Uterus (tissue), 4 donors: ENCODE data around the gene FAM216A. TPM values are rescaled to one million over a fixed set of nuclear protein-coding genes. Genes with fewer than 3 reads are reported as not detected.

Experiments
- DNase-seq, 2 donors: peaks; one replicate each; pipeline ENCODE4 v3.0.0-alpha.2; 2019 to 2020
- H3K27ac ChIP-seq, 2 donors: fragments of 200-600 bp; sonication (generic); 1 replicate in 1 of 2; 2 replicates in 1 of 2; pipeline ENCODE4 v1.5.1; 2016 to 2018
- H3K27me3 ChIP-seq, 2 donors: fragments of 200-600 bp; sonication (generic); one replicate each; pipeline ENCODE4 v1.5.1; 2018 to 2019; ENCODE audit warnings: control low read depth in 1 of 2
- H3K36me3 ChIP-seq, 2 donors: fragments of 200-600 bp; sonication (generic); one replicate each; pipeline ENCODE4 v1.5.1; 2019; ENCODE audit warnings: control low read depth in 1 of 2
- H3K4me1 ChIP-seq, 2 donors: fragments of 200-600 bp; sonication (generic); one replicate each; pipeline ENCODE4 v1.5.1; 2018 to 2019; ENCODE audit warnings: control low read depth in 1 of 2
- H3K4me3 ChIP-seq, 2 donors: fragments of 200-600 bp; sonication (generic); 1 replicate in 1 of 2; 2 replicates in 1 of 2; pipeline ENCODE4 v1.5.1; 2018 to 2019; ENCODE audit warnings: mild to moderate bottlenecking in 1 of 2
- H3K9me3 ChIP-seq, 2 donors: fragments of 200-600 bp; sonication (generic); one replicate each; pipeline ENCODE4 v1.5.1; 2019; ENCODE audit warnings: control low read depth in 1 of 2
- CTCF ChIP-seq, 4 experiments: fragments of 200-600 bp in 2 of 4; fragments of 450-650 bp in 2 of 4; sonication (generic) in 2 of 4; IDR thresholded peaks; one replicate each; pipeline ENCODE4 v1.5.1; 2016 to 2019; ENCODE audit warnings: antibody characterized with exemption in 4 of 4, mild to moderate bottlenecking in 2 of 4, moderate library complexity in 1 of 4
- POLR2A ChIP-seq, 2 donors: fragments of 450-650 bp; IDR thresholded peaks; one replicate each; pipeline ENCODE4 v1.6.1; 2016; ENCODE audit warnings: antibody characterized with exemption in 2 of 2, mild to moderate bottlenecking in 1 of 2, moderate library complexity in 1 of 2
- intact Hi-C: fragments of 100-400 bp; cut with DNase I; formaldehyde crosslinking; loops from one replicate; pipeline ENCODE4 v1.15.1; 2023; ENCODE audit warnings: low total_unique reads
- small RNA-seq: library from RNA; depleted of rRNA; stranded (forward); fragments of <200 nt; gene quantifications from one replicate; pipeline ENCODE3, GENCODE V24; 2016
- total RNA-seq, 4 donors: library from RNA; depleted of rRNA in 3 of 4; stranded (reverse); fragments of >200 nt in 3 of 4; gene quantifications; one replicate each; pipeline versions ENCODE4 v1.1.0 to v1.2.4, GENCODE V29; 2014 to 2023
- donor health status: DM: yes; HTN: yes; CAD: no.

Gene FAM216A
- total RNA-seq, 4 donors from 2014 or later, result 3.5 to 29.7 (median 11.2) TPM

DNA sequence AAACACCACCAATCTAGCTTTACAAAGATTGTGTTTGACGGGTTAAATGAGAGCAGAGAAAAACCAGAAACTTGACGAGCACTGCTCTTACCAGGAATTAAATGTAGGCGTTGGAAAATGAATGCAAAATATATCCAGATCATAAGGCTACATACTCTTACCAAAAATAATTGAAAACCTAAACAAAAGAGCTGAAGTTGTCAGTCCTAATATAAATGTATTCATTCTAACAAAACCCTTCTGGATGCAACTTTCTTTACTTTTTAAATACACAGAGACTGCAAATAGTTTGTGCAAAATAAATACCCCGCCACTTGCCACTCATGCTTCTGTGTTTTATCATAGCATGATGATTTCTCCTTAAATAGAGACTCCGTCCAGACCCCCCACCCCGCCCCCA lies 66.2 kb downstream of the FAM216A start:
- no peaks in the 10 kb centered on the region for H3K9me3 ChIP-seq
- intact Hi-C loops, result no loop called here
- DNase-seq, result no peak
- no peak overlapping the region for H3K27ac ChIP-seq
- H3K27me3 ChIP-seq, result no peaks in the 10 kb centered on the region
- no peak overlapping the region for H3K4me3 ChIP-seq
- H3K4me1 ChIP-seq, result no peaks in the 10 kb centered on the region
- H3K36me3 ChIP-seq, result no peaks in the 10 kb centered on the region
- TF ChIP-seq POLR2A (IDR thresholded peaks at IDR 0.05) (no peak), CTCF (IDR thresholded peaks at IDR 0.05) (no peak)

DNA sequence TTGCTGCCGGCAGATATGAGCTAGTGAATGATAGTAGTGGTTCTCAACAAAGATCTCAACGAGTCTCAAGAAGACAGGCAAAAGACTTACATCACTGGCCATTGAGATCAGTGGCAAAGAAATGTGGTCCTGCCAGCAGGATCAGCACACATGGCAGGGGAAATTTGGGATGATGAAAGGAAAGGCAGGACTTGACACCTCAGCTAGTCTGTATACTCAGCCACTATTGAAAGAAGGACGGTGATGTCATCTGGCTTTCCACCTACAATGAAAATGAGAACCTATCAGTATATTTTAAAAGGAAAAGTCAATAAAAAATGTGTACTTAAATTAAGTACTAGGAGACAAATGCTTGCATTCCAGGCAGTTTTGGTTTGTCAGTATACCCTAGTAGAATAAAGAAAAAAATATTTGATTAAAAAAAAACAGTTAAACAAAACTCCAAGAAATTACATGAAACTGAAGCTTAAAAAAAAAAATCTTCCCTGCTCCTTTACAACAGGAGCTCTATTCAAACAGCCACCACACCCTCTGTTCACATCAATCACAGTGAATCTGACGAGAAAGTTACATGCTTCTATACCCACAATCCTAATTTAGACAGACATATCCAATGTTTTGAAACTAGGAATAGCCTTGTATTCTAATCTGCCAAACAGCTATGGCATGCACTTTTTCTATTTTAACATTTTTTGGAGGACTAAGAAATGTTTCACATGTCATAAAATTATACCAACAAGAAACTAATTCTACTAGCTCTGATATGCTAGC lies 68.4 kb downstream of the FAM216A start:
- Histone ChIP-seq H3K27me3 (no peaks in the 10 kb centered on the region), H3K36me3 (no peaks in the 10 kb centered on the region), H3K27ac (no peak overlapping the region), H3K4me3 (no peak overlapping the region), H3K9me3 (no peaks in the 10 kb centered on the region), H3K4me1 (no peaks in the 10 kb centered on the region)
- DNase-seq, result no peak
- intact Hi-C loops, result no loop called here
- no peak for TF ChIP-seq CTCF (IDR thresholded peaks at IDR 0.05)
- TF ChIP-seq POLR2A (IDR thresholded peaks at IDR 0.05), result no peak

DNA sequence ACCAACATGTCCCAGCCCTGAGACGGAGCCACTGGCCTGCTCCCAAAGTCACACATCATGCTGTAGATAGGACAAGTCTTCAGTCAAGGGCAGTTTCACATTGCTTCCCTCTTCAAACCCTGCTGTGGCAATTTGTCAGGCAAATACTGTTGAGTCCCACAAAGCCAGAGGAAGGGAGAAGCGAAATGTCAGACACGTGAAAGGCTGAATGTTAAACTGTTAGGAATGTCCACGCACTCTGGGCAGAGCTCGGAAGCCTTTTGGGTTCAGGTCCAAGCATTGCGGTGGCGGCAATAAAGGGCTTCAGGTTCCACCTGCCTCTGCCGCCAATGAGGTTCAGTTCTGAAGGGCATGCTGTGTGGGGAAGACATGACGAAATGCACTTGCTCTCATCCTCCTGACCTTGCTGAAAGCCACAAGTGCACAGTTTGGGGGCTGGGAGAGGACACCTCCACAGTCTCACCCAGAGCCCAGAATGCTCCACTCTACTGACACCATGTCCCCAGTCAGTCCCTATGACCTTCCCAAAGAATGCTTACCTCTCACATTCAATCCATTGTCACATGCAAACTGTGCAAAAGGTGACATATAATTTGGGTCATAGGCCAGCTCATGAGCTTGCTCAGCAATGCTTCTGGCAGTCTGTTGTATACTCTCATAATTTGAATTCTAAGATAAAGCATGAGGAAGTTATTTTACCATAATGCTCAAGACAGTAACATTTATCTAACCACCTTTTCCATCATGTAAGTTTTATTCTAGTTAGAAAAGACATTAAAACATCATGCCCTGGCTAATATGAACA lies 69.2 kb downstream of the FAM216A start:
- peaks cover 0 to 2% of the 10 kb centered on the region in 2 donors for H3K4me1 ChIP-seq
- no peak overlapping the region for H3K27ac ChIP-seq
- intact Hi-C loops, result no loop called here
- no peak for DNase-seq
- no peaks in the 10 kb centered on the region for H3K27me3 ChIP-seq
- no peaks in the 10 kb centered on the region for H3K36me3 ChIP-seq
- no peaks in the 10 kb centered on the region for H3K9me3 ChIP-seq
- TF ChIP-seq POLR2A (IDR thresholded peaks at IDR 0.05) (no peak), CTCF (IDR thresholded peaks at IDR 0.05) (no peak)
- H3K4me3 ChIP-seq, result no peak overlapping the region

GRCh38 chr12:110538869-110539622 lies 70.4 kb downstream of the FAM216A start:
- no peak for DNase-seq
- no peak for TF ChIP-seq CTCF (IDR thresholded peaks at IDR 0.05)
- Histone ChIP-seq H3K27me3 (no peaks in the 10 kb centered on the region), H3K36me3 (no peaks in the 10 kb centered on the region), H3K27ac (no peak overlapping the region), H3K4me3 (no peak overlapping the region), H3K4me1 (peaks cover 0 to 7% of the 10 kb centered on the region in 2 donors), H3K9me3 (no peaks in the 10 kb centered on the region)
- intact Hi-C loops, result no loop called here

Small RNA genes within 50 kb of the gene (small RNA-seq; reads per million reads assigned to genes)
- gene RF00278, result not detected

Other genes starting within 250 kb of the FAM216A start
- gene ATP2A2, start 187.6 kb upstream of the FAM216A start, total RNA-seq, result 100 to 1,000 TPM in 2 of 4 donors, 10 to 100 TPM in 2; 61.5 to 173 (median 97.9) TPM
- gene ANAPC7, start 65.1 kb upstream of the FAM216A start, total RNA-seq, result 10 to 100 TPM; 40.0 to 68.1 (median 63.5) TPM
- gene ARPC3, start 18.5 kb upstream of the FAM216A start, total RNA-seq, result 100 to 1,000 TPM; 106 to 132 (median 118) TPM
- gene GPN3, start 588 bp upstream of the FAM216A start, total RNA-seq, result 10 to 100 TPM in 3 of 4 donors, 1 to 10 TPM in 1; 3.3 to 41.2 (median 16.4) TPM
- gene VPS29, start 33.3 kb downstream of the FAM216A start, total RNA-seq, result 100 to 1,000 TPM in 2 of 4 donors, 10 to 100 TPM in 2; 82.5 to 195 (median 100) TPM
- gene RAD9B, start 33.5 kb downstream of the FAM216A start, total RNA-seq, result 1 to 10 TPM in 2 of 4 donors, under 1 TPM in 1, not detected in 1; 0.88 to 8.4 (median 1.2) TPM
- 10 to 100 TPM in 3 of 4 donors, 1 to 10 TPM in 1; 3.6 to 34.1 (median 21.1) TPM for gene PPTC7, start 114.5 kb downstream of the FAM216A start, total RNA-seq
- gene TCTN1, start 145.3 kb downstream of the FAM216A start, total RNA-seq, result 10 to 100 TPM; 40.0 to 61.8 (median 49.9) TPM
- gene HVCN1, start 220.3 kb downstream of the FAM216A start, total RNA-seq, result 10 to 100 TPM in 3 of 4 donors, 1 to 10 TPM in 1; 3.8 to 18.1 (median 14.0) TPM